Keratinocyte (primary cell): ENCODE data around the gene TAMALIN. TPM values are rescaled to one million over a fixed set of nuclear protein-coding genes. Genes with fewer than 3 reads are reported as not detected.

ENCODE experiments used
- DNase-seq: peaks from one replicate; pipeline ENCODE4 v3.0.0-alpha.2; 2011; ENCODE audit warnings: low read depth, missing footprints, low spot score
- FAIRE-seq: peaks from 2 replicates; lab custom pipeline; 2011; peaks lifted over from hg19 to GRCh38; lab: Jason Lieb, UNC
- H2AFZ ChIP-seq: 2 replicates; pipeline ENCODE4 v1.6.0; 2012; ENCODE audit warnings: low read length, control low read depth, inconsistent platforms; ENCODE audit not compliant: control insufficient read depth
- H3K27ac ChIP-seq: 2 replicates; pipeline ENCODE4 v1.5.1; 2011; ENCODE audit warnings: low read length; ENCODE audit not compliant: control insufficient read depth, insufficient read depth
- H3K27me3 ChIP-seq: 3 replicates; pipeline ENCODE4 v1.6.0; 2011; ENCODE audit warnings: low read length; ENCODE audit not compliant: control insufficient read depth, insufficient read depth; ENCODE audit errors: extremely low read depth
- H3K36me3 ChIP-seq, 2 experiments: 2 replicates in 1 of 2; 3 replicates in 1 of 2; pipeline ENCODE4 v1.5.1; 2011; ENCODE audit warnings: low read length in 2 of 2, mild to moderate bottlenecking in 1 of 2; ENCODE audit not compliant: control insufficient read depth in 2 of 2, insufficient read depth in 2 of 2; ENCODE audit errors: extremely low read depth in 1 of 2
- H3K4me1 ChIP-seq: 3 replicates; pipeline ENCODE4 v1.5.1; 2011; ENCODE audit warnings: low read length; ENCODE audit not compliant: control insufficient read depth, insufficient read depth; ENCODE audit errors: extremely low read depth
- H3K4me2 ChIP-seq: 3 replicates; pipeline ENCODE4 v1.6.0; 2011; ENCODE audit warnings: low read depth, low read length; ENCODE audit not compliant: control insufficient read depth, insufficient read depth; ENCODE audit errors: extremely low read depth
- H3K4me3 ChIP-seq, 3 experiments: fragments of 200-600 bp in 1 of 3; sonication (generic) in 1 of 3; 2 replicates in 2 of 3; 3 replicates in 1 of 3; pipeline ENCODE4 v1.5.1; 2011 to 2016; ENCODE audit warnings: low read length in 3 of 3, mild to moderate bottlenecking in 3 of 3, control low read depth in 2 of 3, inconsistent platforms in 1 of 3, low read depth in 1 of 3, mixed read lengths in 1 of 3, mixed run types in 1 of 3, moderate library complexity in 1 of 3; ENCODE audit not compliant: control insufficient read depth in 2 of 3, insufficient read depth in 2 of 3; ENCODE audit errors: extremely low read depth in 1 of 3
- H3K79me2 ChIP-seq: 2 replicates; pipeline ENCODE4 v1.6.0; 2012; ENCODE audit warnings: low read length; ENCODE audit not compliant: control insufficient read depth, insufficient read depth
- H3K9ac ChIP-seq: 3 replicates; pipeline ENCODE4 v1.6.0; 2011; ENCODE audit warnings: low read length; ENCODE audit not compliant: control insufficient read depth, insufficient read depth; ENCODE audit errors: extremely low read depth
- H3K9me1 ChIP-seq: 3 replicates; pipeline ENCODE4 v1.6.0; 2011; ENCODE audit warnings: low read length; ENCODE audit not compliant: control insufficient read depth, insufficient read depth; ENCODE audit errors: extremely low read depth
- H3K9me3 ChIP-seq: 2 replicates; pipeline ENCODE4 v1.5.1; 2012; ENCODE audit warnings: low read depth, low read length; ENCODE audit not compliant: control insufficient read depth
- H4K20me1 ChIP-seq: 3 replicates; pipeline ENCODE4 v1.6.0; 2011; ENCODE audit warnings: low read length; ENCODE audit not compliant: control insufficient read depth, insufficient read depth; ENCODE audit errors: extremely low read depth
- EZH2 ChIP-seq: IDR thresholded peaks from one replicate; pipeline ENCODE4 v1.6.1; 2012; ENCODE audit warnings: inconsistent platforms, mild to moderate bottlenecking, low read length, moderate library complexity
- dilution Hi-C: fragments of 300-500 bp; cut with MboI; formaldehyde crosslinking; loops from one replicate; pipeline ENCODE4 v1.7.0; 2020; ENCODE audit warnings: low sequenced_read_pairs; ENCODE audit not compliant: extremely low pct_ligation_motif_present
- polyA plus RNA-seq, 5 experiments: library from polyadenylated mRNA; depleted of rRNA in 3 of 5; stranded (reverse) in 3 of 5; stranded (forward) in 1 of 5; unstranded in 1 of 5; fragments of >200 nt; gene quantifications; 1 replicate in 1 of 5; 2 replicates in 3 of 5; 3 replicates in 1 of 5; pipeline versions ENCODE4 v1.2.1 to v1.2.3, GENCODE V29; 2011 to 2012; ENCODE audit warnings: missing spikeins in 2 of 5, low read depth in 1 of 5, low replicate concordance in 1 of 5
- TF ChIP-seq, protein P1 (sequence below), 3 experiments: IDR thresholded peaks in 1 of 3; conservative IDR thresholded peaks in 1 of 3; optimal IDR thresholded peaks in 1 of 3; 2 replicates in 2 of 3; 3 replicates in 1 of 3; pipeline versions ENCODE3 to v1.5.1; 2011; ENCODE audit warnings: low read length in 3 of 3, mild to moderate bottlenecking in 3 of 3, moderate library complexity in 2 of 3, control low read depth in 1 of 3, inconsistent platforms in 1 of 3; ENCODE audit not compliant: insufficient read depth in 2 of 3; ENCODE audit errors: extremely low read depth in 1 of 3

Gene TAMALIN
- polyA plus RNA-seq, 1 donor (not counting 4 experiments of a cell fraction or from before 2014, with no cell fraction given) = 0.54 TPM

GRCh38 chr12:51984657-51985056, 22.1 kb upstream of the TAMALIN start:
- TF ChIP-seq EZH2 = no peak
- TF ChIP-seq, protein P1, sequence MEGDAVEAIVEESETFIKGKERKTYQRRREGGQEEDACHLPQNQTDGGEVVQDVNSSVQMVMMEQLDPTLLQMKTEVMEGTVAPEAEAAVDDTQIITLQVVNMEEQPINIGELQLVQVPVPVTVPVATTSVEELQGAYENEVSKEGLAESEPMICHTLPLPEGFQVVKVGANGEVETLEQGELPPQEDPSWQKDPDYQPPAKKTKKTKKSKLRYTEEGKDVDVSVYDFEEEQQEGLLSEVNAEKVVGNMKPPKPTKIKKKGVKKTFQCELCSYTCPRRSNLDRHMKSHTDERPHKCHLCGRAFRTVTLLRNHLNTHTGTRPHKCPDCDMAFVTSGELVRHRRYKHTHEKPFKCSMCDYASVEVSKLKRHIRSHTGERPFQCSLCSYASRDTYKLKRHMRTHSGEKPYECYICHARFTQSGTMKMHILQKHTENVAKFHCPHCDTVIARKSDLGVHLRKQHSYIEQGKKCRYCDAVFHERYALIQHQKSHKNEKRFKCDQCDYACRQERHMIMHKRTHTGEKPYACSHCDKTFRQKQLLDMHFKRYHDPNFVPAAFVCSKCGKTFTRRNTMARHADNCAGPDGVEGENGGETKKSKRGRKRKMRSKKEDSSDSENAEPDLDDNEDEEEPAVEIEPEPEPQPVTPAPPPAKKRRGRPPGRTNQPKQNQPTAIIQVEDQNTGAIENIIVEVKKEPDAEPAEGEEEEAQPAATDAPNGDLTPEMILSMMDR (optimal IDR thresholded peaks at IDR 0.05 in 1 of 3, IDR thresholded peaks at IDR 0.05 in 1 of 3, conservative IDR thresholded peaks at IDR 0.05 in 1 of 3; ENCODE audit: extremely low read depth in 1 of 3, insufficient read depth in 2 of 3, low read length in 3 of 3) = no peak
- H3K9me3 ChIP-seq = no peaks in the 10 kb centered on the region
- no peaks in the 10 kb centered on the region for H3K9me1 ChIP-seq
- no peak overlapping the region for H3K9ac ChIP-seq
- no peaks in the 10 kb centered on the region for H3K27me3 ChIP-seq
- no peak overlapping the region for H3K27ac ChIP-seq
- H3K4me1 ChIP-seq = no peaks in the 10 kb centered on the region
- no peak overlapping the region for H3K4me3 ChIP-seq
- dilution Hi-C loops = no loop called here
- DNase-seq = no peak
- no peak overlapping the region for H2AFZ ChIP-seq
- H4K20me1 ChIP-seq = peaks cover 5% of the 10 kb centered on the region
- H3K4me2 ChIP-seq = no peak overlapping the region
- H3K36me3 ChIP-seq = peaks cover 25 to 36% of the 10 kb centered on the region in 2 experiments
- H3K79me2 ChIP-seq = no peaks in the 10 kb centered on the region
- FAIRE-seq = no peak

- no peaks in the 10 kb centered on the region for H3K9me1 ChIP-seq
- H3K9me3 ChIP-seq = no peaks in the 10 kb centered on the region
Measured at GRCh38 chr12:51985154-51985835, 21.5 kb upstream of the TAMALIN start.

More at GRCh38 chr12:51985154-51985835, 21.5 kb upstream of the TAMALIN start:
- Histone ChIP-seq H3K4me3 (no peak overlapping the region), H3K27me3 (no peaks in the 10 kb centered on the region), H3K4me2 (no peak overlapping the region), H3K4me1 (no peaks in the 10 kb centered on the region), H3K27ac (no peak overlapping the region), H3K79me2 (no peaks in the 10 kb centered on the region), H4K20me1 (no peaks in the 10 kb centered on the region), H3K9ac (no peak overlapping the region), H2AFZ (no peak overlapping the region), H3K36me3 (peaks cover 25 to 36% of the 10 kb centered on the region in 2 experiments)
- dilution Hi-C loops = no loop called here
- FAIRE-seq (no peak), DNase-seq (no peak)
- TF ChIP-seq EZH2 = no peak
- TF ChIP-seq, protein P1 (optimal IDR thresholded peaks at IDR 0.05 in 1 of 3, IDR thresholded peaks at IDR 0.05 in 1 of 3, conservative IDR thresholded peaks at IDR 0.05 in 1 of 3; ENCODE audit: extremely low read depth in 1 of 3, insufficient read depth in 2 of 3, low read length in 3 of 3) = no peak
